DMS 273 treated with DMSO at 0.1 percent for 48 hours (cell line): Measurements from ENCODE around the gene PPP1R3A.
A peak's percentile ranks its signal among the peaks of the same experiment; 100 is the strongest.
"Not testable (repeated sequence)": the region's sequence is repeated elsewhere in the genome, so short reads cannot be mapped to it uniquely, and the experiment has no call there.

Source experiments
- DNase-seq: peaks from one replicate; lab custom pipeline; 2025; lab: John Stamatoyannopoulos, UW

Gene PPP1R3A

GRCh38 chr7:113918946-113919345, at the start of gene PPP1R3A:
PPP1R3A (minus strand) TSS chr7:113919009; CDS start chr7:113918996, 13 bp downstream.
- no peak for DNase-seq

GRCh38 chr7:113963356-113963755, 44.5 kb upstream of the PPP1R3A start:
- no peak for DNase-seq

GRCh38 chr7:113959910-113960309, 41.1 kb upstream of the PPP1R3A start:
- no peak for DNase-seq

- no peak for DNase-seq
Observed at GRCh38 chr7:113955157-113955556, 36.3 kb upstream of the PPP1R3A start.

GRCh38 chr7:113953553-113953952, 34.7 kb upstream of the PPP1R3A start:
- no peak for DNase-seq

- peak; percentile 78 for DNase-seq
Observed at GRCh38 chr7:113945018-113945938, 26.5 kb upstream of the PPP1R3A start.

GRCh38 chr7:113936982-113937381, 18.2 kb upstream of the PPP1R3A start:
- no peak for DNase-seq

GRCh38 chr7:113936535-113936934, 17.7 kb upstream of the PPP1R3A start:
- no peak for DNase-seq

GRCh38 chr7:113929389-113929788, 10.6 kb upstream of the PPP1R3A start:
- DNase-seq = not testable (repeated sequence)

- DNase-seq = no peak
Observed at GRCh38 chr7:113928112-113928511, 9.3 kb upstream of the PPP1R3A start.

- no peak for DNase-seq
Observed at GRCh38 chr7:113922049-113922448, 3.2 kb upstream of the PPP1R3A start.

GRCh38 chr7:113921363-113921762, 2.6 kb upstream of the PPP1R3A start:
- DNase-seq = no peak

- DNase-seq = no peak
Observed at GRCh38 chr7:113917840-113918239, 969 bp downstream of the PPP1R3A start.

- no peak for DNase-seq
Observed at GRCh38 chr7:113915956-113916355, 2.9 kb downstream of the PPP1R3A start.

GRCh38 chr7:113912876-113913275, 5.9 kb downstream of the PPP1R3A start:
- no peak for DNase-seq

- no peak for DNase-seq
Observed at GRCh38 chr7:113907617-113908016, 11.2 kb downstream of the PPP1R3A start.

GRCh38 chr7:113904521-113904920, 14.3 kb downstream of the PPP1R3A start:
- DNase-seq = no peak

GRCh38 chr7:113892818-113893217, 26.0 kb downstream of the PPP1R3A start:
- DNase-seq = no peak

- DNase-seq = no peak
Observed at GRCh38 chr7:113891828-113892227, 27.0 kb downstream of the PPP1R3A start.

- DNase-seq = no peak
Observed at GRCh38 chr7:113891031-113891350, 27.8 kb downstream of the PPP1R3A start.

GRCh38 chr7:113890331-113891030, 28.3 kb downstream of the PPP1R3A start:
- DNase-seq = no peak

GRCh38 chr7:113883096-113883495, 35.7 kb downstream of the PPP1R3A start:
- DNase-seq = no peak

GRCh38 chr7:113880559-113880958, 38.2 kb downstream of the PPP1R3A start:
- no peak for DNase-seq
